Left lung (tissue), 10 donors: ENCODE results near the gene CACNA1S. TPM values are rescaled to one million over a fixed set of nuclear protein-coding genes. Genes with fewer than 3 reads are reported as not detected.

ENCODE experiments used
- ATAC-seq: fragments of 200-7000 bp; cut with Tn5 transposase; one replicate; pipeline ENCODE4 v1.9.1; 2020; ENCODE audit warnings: moderate library complexity
- DNase-seq, 4 donors: peaks; one replicate each; pipeline ENCODE4 v3.0.0-alpha.2; 2013 to 2020
- H3K27ac ChIP-seq, 2 donors: fragments of 200-600 bp; sonication (generic) in 1 of 2; one replicate each; pipeline versions ENCODE4 v1.5.0 to v1.8.0; 2020 to 2021
- H3K27me3 ChIP-seq, 2 donors: fragments of 200-600 bp; sonication (generic) in 1 of 2; one replicate each; pipeline versions ENCODE4 v1.5.0 to v1.8.0; 2020 to 2021
- H3K36me3 ChIP-seq, 2 donors: fragments of 200-600 bp; sonication (generic) in 1 of 2; one replicate each; pipeline versions ENCODE4 v1.5.0 to v1.8.0; 2020 to 2021
- H3K4me1 ChIP-seq, 2 donors: fragments of 200-600 bp; one replicate each; pipeline ENCODE4 v1.8.0; 2021
- H3K4me3 ChIP-seq, 2 donors: fragments of 200-600 bp; sonication (generic) in 1 of 2; one replicate each; pipeline versions ENCODE4 v1.5.0 to v1.8.0; 2020 to 2021; ENCODE audit warnings: mild to moderate bottlenecking in 1 of 2
- H3K9me3 ChIP-seq, 2 donors: fragments of 200-600 bp; sonication (generic) in 1 of 2; one replicate each; pipeline versions ENCODE4 v1.5.0 to v1.8.0; 2020 to 2021
- CTCF ChIP-seq, 2 donors: fragments of 200-600 bp; sonication (generic) in 1 of 2; IDR thresholded peaks; one replicate each; pipeline versions ENCODE4 v1.5.0 to v1.8.0; 2021; ENCODE audit warnings: antibody characterized with exemption in 2 of 2
- intact Hi-C, 2 donors: fragments of 100-400 bp; cut with DNase I; formaldehyde crosslinking; loops; one replicate each; pipeline versions ENCODE4 v1.11.2 to v1.14.2; 2022
- polyA plus RNA-seq, 6 donors: library from polyadenylated mRNA; unstranded; fragments of 120-200 nt; gene quantifications; one replicate each; pipeline ENCODE4 v1.2.1, GENCODE V29; 2013; ENCODE audit not compliant: insufficient read length in 6 of 6
- total RNA-seq, 2 donors: library from RNA; stranded (reverse); fragmentation: NEBNext Ultra II Directional; extraction: Animal tissue kit (Norgen Biotek cat#: 25700); gene quantifications; one replicate each; pipeline ENCODE4 v1.2.1, GENCODE V29; 2021
- donor health status: DM: no; HTN: yes; CAD: no.
- donor health status: DM: no; HTN: no; CAD: no.

Gene CACNA1S
- total and polyA plus RNA-seq, 8 donors = 0.10 to 0.17 (median 0.12) TPM; not detected in 1

DNA sequence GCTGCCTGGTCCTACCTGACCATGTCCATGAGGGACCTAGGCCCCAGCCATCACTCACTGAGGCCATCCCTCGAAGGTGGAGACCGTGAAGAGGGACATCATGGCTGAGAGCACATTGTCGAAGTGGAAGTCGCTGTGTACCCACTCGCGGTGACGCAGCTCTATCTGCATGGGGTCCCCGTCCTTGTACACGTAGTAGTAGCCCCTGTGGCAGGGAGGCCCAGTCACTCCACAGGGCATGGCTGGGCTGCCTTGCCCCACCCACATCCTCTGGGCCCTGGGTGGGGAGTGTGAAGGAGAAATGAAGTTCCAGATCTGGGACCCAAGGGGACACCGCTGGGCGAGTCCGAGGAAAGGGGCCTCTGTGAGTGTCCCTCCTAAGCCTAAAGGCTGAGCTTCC is 50.3 kb downstream of the CACNA1S start:
- ATAC-seq = no peak
- H3K27me3 ChIP-seq = peaks cover 0 to 9% of the 10 kb centered on the region in 2 donors
- TF ChIP-seq CTCF (IDR thresholded peaks at IDR 0.05) = no peak
- H3K36me3 ChIP-seq = no peaks in the 10 kb centered on the region
- no peaks in the 10 kb centered on the region for H3K4me1 ChIP-seq
- no peak overlapping the region for H3K4me3 ChIP-seq
- no peaks in the 10 kb centered on the region for H3K9me3 ChIP-seq
- DNase-seq = peak in 1 of 4 donors; percentile 67
- H3K27ac ChIP-seq = no peak overlapping the region
- intact Hi-C loops = no loop called here

GRCh38 chr1:201061049-201061448 is 51.2 kb downstream of the CACNA1S start:
- H3K27me3 ChIP-seq = peaks cover 0 to 3% of the 10 kb centered on the region in 2 donors
- intact Hi-C loops = no loop called here
- H3K36me3 ChIP-seq = no peaks in the 10 kb centered on the region
- DNase-seq (no peak), ATAC-seq (no peak)
- H3K4me1 ChIP-seq = no peaks in the 10 kb centered on the region
- H3K9me3 ChIP-seq = no peaks in the 10 kb centered on the region
- no peak for TF ChIP-seq CTCF (IDR thresholded peaks at IDR 0.05)
- H3K4me3 ChIP-seq = no peak overlapping the region
- no peak overlapping the region for H3K27ac ChIP-seq

DNA sequence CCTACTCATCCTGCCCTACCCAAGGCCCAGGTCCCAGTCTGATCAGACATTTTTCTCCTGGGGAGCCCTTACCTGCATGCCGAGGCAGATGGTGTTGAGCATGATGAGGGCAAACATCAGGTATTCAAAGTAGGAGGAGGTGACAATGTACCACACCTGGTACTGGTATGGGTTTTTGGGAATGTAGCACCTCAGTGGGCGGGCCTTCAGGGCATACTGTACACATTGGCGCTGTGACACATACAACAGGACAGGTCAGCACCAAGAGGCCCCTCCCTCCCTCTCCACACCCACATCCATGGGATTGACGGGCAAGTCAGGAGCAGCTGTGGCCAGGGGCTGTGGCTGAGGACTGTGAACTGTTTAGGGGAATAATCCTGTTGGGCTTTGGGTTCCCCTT is 51.6 kb downstream of the CACNA1S start:
- Histone ChIP-seq H3K4me1 (no peaks in the 10 kb centered on the region), H3K9me3 (no peaks in the 10 kb centered on the region), H3K27ac (no peak overlapping the region), H3K36me3 (no peaks in the 10 kb centered on the region), H3K4me3 (no peak overlapping the region), H3K27me3 (no peaks in the 10 kb centered on the region)
- no peak for TF ChIP-seq CTCF (IDR thresholded peaks at IDR 0.05)
- intact Hi-C loops = no loop called here
- no peak for DNase-seq
- ATAC-seq = no peak

DNA sequence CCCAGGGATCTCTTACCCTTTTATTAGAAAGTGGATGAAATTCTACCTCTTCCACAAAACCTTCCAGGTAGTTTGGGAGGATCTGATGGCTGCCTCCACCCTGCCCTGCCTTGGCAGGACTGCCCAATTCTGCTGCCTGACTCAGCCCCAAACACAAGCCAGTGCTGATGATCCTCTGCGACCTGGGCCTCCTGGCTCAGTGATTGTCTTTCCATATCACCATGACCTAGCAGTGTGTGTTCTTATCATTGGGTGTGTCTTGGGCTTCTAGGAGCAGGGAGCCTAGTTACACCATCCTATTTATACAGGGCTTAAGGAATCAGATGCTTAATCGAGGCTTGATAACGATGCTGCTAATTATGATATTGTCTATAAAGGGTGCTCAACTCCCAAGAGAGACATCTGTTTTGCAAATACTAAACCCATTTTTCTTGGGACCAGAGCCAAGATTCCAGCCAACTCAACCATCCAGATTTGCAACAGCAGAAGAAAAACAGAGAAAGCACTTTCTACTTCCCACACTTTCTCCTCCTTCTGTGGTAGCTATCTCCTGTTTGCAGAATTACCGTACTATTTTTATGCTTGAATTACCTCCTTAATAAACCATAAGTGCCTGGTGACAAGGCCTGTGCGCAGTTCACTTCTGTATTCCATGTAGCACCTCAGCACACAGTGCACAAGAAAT is 52.2 kb downstream of the CACNA1S start:
- ATAC-seq (no peak), DNase-seq (no peak)
- Histone ChIP-seq H3K4me1 (no peaks in the 10 kb centered on the region), H3K27me3 (no peaks in the 10 kb centered on the region), H3K27ac (no peak overlapping the region), H3K9me3 (no peaks in the 10 kb centered on the region), H3K4me3 (no peak overlapping the region), H3K36me3 (no peaks in the 10 kb centered on the region)
- no peak for TF ChIP-seq CTCF (IDR thresholded peaks at IDR 0.05)
- intact Hi-C loops = no loop called here

DNA sequence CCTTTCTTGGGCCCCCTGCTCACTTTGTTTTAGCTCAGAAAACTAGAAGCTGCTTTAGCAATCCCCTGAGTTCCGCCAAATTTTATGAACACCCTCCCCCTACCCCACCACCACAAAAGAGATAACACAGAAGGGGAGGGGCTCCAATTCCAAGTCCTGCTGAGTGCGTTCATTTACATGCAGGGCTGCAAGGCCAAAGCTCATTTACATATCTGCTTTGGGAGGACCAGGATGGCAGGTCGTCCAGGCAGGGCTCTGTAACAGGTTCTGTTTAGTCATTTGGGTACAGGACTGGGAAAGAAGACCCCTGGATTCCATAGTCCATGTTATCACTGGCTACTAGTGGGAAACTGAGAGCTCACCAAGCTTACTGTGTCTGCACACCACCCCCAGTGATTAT is 52.8 kb downstream of the CACNA1S start:
- H3K4me1 ChIP-seq = no peaks in the 10 kb centered on the region
- no peaks in the 10 kb centered on the region for H3K27me3 ChIP-seq
- no peak for DNase-seq
- H3K9me3 ChIP-seq = no peaks in the 10 kb centered on the region
- intact Hi-C loops = no loop called here
- no peak overlapping the region for H3K27ac ChIP-seq
- no peaks in the 10 kb centered on the region for H3K36me3 ChIP-seq
- H3K4me3 ChIP-seq = no peak overlapping the region
- no peak for TF ChIP-seq CTCF (IDR thresholded peaks at IDR 0.05)
- ATAC-seq = no peak
